ENCODE data around the gene SPATA18. TPM values are rescaled to one million over a fixed set of nuclear protein-coding genes. Genes with fewer than 3 reads are reported as not detected.

Gene SPATA18
- total RNA-seq, 1 experiment from 2014 or later, result 0.47 TPM

- Histone ChIP-seq H4K20me1 (ENCODE audit: insufficient read depth) (no peaks in the 10 kb centered on the region), H3K9ac (ENCODE audit: low read length) (no peak overlapping the region), H2AFZ (ENCODE audit: low read depth, low read length, poor library complexity, severe bottlenecking) (no peak overlapping the region), H3K4me1 (ENCODE audit: control insufficient read depth in 1 of 2, insufficient read depth in 2 of 2, low read length in 2 of 2) (no peaks in the 10 kb centered on the region), H3K27ac (ENCODE audit: low read depth, low read length) (no peak overlapping the region), H3K9me2 (ENCODE audit: insufficient read depth) (no peaks in the 10 kb centered on the region), H3K79me2 (ENCODE audit: insufficient read depth, low read length) (no peaks in the 10 kb centered on the region), H3K4me2 (ENCODE audit: low read length) (no peak overlapping the region), H3K36me3 (ENCODE audit: control insufficient read depth in 1 of 2, insufficient read depth in 2 of 2, low read length in 2 of 2) (no peaks in the 10 kb centered on the region), H3K9me3 (ENCODE audit: control insufficient read depth in 1 of 2, insufficient read depth in 1 of 2, low read depth in 1 of 2, low read length in 2 of 2) (no peaks in the 10 kb centered on the region), H3K4me3 (replicated peaks in 1 of 2; ENCODE audit: low read depth in 1 of 2, low read length in 2 of 2) (no peak overlapping the region), H3K27me3 (ENCODE audit: insufficient read depth, low read length) (no peaks in the 10 kb centered on the region)
- no peak for TF ChIP-seq RAD21 (IDR thresholded peaks at IDR 0.05; ENCODE audit: low read depth)
- no peak for TF ChIP-seq ELF1 (IDR thresholded peaks at IDR 0.05; ENCODE audit: borderline replicate concordance, low read depth)
- TF ChIP-seq, protein P1, sequence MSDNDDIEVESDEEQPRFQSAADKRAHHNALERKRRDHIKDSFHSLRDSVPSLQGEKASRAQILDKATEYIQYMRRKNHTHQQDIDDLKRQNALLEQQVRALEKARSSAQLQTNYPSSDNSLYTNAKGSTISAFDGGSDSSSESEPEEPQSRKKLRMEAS (IDR thresholded peaks at IDR 0.05), result no peak
- no peak for TF ChIP-seq ZNF274 (IDR thresholded peaks at IDR 0.05; ENCODE audit: low read depth, low read length)
- TF ChIP-seq TCF7L2 (IDR thresholded peaks at IDR 0.05; ENCODE audit: borderline replicate concordance, extremely low read depth, insufficient read depth, insufficient read length), result no peak
- no peak for TF ChIP-seq JUND (IDR thresholded peaks at IDR 0.05)
- no peak for TF ChIP-seq EZH2 (IDR thresholded peaks at IDR 0.05)
- TF ChIP-seq, protein P2, sequence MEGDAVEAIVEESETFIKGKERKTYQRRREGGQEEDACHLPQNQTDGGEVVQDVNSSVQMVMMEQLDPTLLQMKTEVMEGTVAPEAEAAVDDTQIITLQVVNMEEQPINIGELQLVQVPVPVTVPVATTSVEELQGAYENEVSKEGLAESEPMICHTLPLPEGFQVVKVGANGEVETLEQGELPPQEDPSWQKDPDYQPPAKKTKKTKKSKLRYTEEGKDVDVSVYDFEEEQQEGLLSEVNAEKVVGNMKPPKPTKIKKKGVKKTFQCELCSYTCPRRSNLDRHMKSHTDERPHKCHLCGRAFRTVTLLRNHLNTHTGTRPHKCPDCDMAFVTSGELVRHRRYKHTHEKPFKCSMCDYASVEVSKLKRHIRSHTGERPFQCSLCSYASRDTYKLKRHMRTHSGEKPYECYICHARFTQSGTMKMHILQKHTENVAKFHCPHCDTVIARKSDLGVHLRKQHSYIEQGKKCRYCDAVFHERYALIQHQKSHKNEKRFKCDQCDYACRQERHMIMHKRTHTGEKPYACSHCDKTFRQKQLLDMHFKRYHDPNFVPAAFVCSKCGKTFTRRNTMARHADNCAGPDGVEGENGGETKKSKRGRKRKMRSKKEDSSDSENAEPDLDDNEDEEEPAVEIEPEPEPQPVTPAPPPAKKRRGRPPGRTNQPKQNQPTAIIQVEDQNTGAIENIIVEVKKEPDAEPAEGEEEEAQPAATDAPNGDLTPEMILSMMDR (IDR thresholded peaks at IDR 0.05 in 2 of 3, conservative IDR thresholded peaks at IDR 0.05 in 1 of 3; ENCODE audit: borderline replicate concordance in 1 of 3, insufficient read depth in 1 of 3, low read depth in 2 of 3, low read length in 2 of 3), result no peak
- TF ChIP-seq, protein P3, sequence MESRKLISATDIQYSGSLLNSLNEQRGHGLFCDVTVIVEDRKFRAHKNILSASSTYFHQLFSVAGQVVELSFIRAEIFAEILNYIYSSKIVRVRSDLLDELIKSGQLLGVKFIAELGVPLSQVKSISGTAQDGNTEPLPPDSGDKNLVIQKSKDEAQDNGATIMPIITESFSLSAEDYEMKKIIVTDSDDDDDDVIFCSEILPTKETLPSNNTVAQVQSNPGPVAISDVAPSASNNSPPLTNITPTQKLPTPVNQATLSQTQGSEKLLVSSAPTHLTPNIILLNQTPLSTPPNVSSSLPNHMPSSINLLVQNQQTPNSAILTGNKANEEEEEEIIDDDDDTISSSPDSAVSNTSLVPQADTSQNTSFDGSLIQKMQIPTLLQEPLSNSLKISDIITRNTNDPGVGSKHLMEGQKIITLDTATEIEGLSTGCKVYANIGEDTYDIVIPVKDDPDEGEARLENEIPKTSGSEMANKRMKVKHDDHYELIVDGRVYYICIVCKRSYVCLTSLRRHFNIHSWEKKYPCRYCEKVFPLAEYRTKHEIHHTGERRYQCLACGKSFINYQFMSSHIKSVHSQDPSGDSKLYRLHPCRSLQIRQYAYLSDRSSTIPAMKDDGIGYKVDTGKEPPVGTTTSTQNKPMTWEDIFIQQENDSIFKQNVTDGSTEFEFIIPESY (IDR thresholded peaks at IDR 0.05; ENCODE audit: extremely low read depth, insufficient replicate concordance, low read length), result no peak
- TF ChIP-seq REST (IDR thresholded peaks at IDR 0.05; ENCODE audit: low read depth), result no peak
- TF ChIP-seq POLR2AphosphoS5 (IDR thresholded peaks at IDR 0.05; ENCODE audit: low read depth, low read length), result no peak
- TF ChIP-seq POLR2A (IDR thresholded peaks at IDR 0.05; ENCODE audit: borderline replicate concordance, extremely low read depth, insufficient read depth, insufficient read length), result no peak
- no peak for TF ChIP-seq EGR1 (IDR thresholded peaks at IDR 0.05; ENCODE audit: low read depth)
- TF ChIP-seq SP1 (IDR thresholded peaks at IDR 0.05; ENCODE audit: low read depth), result no peak
- TF ChIP-seq ZFX (IDR thresholded peaks at IDR 0.05), result no peak
- TF ChIP-seq SRF (IDR thresholded peaks at IDR 0.05; ENCODE audit: low read depth), result no peak
- TF ChIP-seq, protein P4, sequence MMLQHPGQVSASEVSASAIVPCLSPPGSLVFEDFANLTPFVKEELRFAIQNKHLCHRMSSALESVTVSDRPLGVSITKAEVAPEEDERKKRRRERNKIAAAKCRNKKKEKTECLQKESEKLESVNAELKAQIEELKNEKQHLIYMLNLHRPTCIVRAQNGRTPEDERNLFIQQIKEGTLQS (IDR thresholded peaks at IDR 0.05), result no peak
- TF ChIP-seq FOSL1 (IDR thresholded peaks at IDR 0.05; ENCODE audit: low read depth), result no peak
- ATAC-seq (no peak), DNase-seq (ENCODE audit: low read depth, low spot score) (no peak)
- POLR2A ChIA-PET, result no interaction called here
- CTCF ChIA-PET, result no interaction called here
- intact Hi-C loops (cut with micrococcal nuclease), result no loop called here
- no TSS peak for BruUV-seq (replicated peaks)
- RAD21 ChIA-PET (ENCODE audit: low non-redundant PET in 1 of 2, low total read pairs in 2 of 2, uncharacterized antibody in 2 of 2, unreplicated experiment in 2 of 2), result no interaction called here
These were observed 54.2 kb downstream of the SPATA18 start for GRCh38 chr4:52105276-52105675.
